OCI-LY3 (cell line): ENCODE measurements around the gene LPCAT2.

ENCODE experiments used
- H2AFZ ChIP-seq: fragments of 200-600, 300-600 bp; shearing (Covaris generic); 2 replicates; pipeline ENCODE4 v1.6.0; 2014; ENCODE audit warnings: antibody characterized with exemption, low read depth, low read length
- H3K27ac ChIP-seq: fragments of 200-600, 300-600 bp; sonication (generic); 2 replicates; pipeline ENCODE4 v1.5.1; 2014; ENCODE audit warnings: mild to moderate bottlenecking, low read length, moderate library complexity, mixed read lengths
- H3K27me3 ChIP-seq: fragments of 200-600, 300-600 bp; sonication (generic); 2 replicates; pipeline ENCODE4 v1.6.1; 2014; ENCODE audit warnings: low read depth, low read length, mixed read lengths
- H3K36me3 ChIP-seq: fragments of 200-600, 300-600 bp; sonication (generic); replicated peaks from 2 replicates; pipeline ENCODE3; 2014; ENCODE audit warnings: low read depth, low read length, mixed read lengths
- H3K4me1 ChIP-seq: fragments of 300-600, 200-600 bp; sonication (generic); 2 replicates; pipeline ENCODE4 v1.6.1; 2014; ENCODE audit warnings: low read length, mixed read lengths
- H3K4me2 ChIP-seq: fragments of 200-600, 300-600 bp; sonication (generic); 2 replicates; pipeline ENCODE4 v1.6.1; 2014; ENCODE audit warnings: low read length, mixed read lengths
- H3K4me3 ChIP-seq: fragments of 300-600, 200-600 bp; sonication (generic); 2 replicates; pipeline ENCODE4 v1.5.1; 2014; ENCODE audit warnings: antibody characterized with exemption, mild to moderate bottlenecking, low read length, moderate library complexity
- H3K79me2 ChIP-seq: fragments of 300-600, 200-600 bp; shearing (Covaris generic); 2 replicates; pipeline ENCODE4 v1.6.1; 2014; ENCODE audit warnings: mild to moderate bottlenecking, low read length, mixed read lengths
- H3K9ac ChIP-seq: fragments of 300-600, 200-600 bp; shearing (Covaris generic); 2 replicates; pipeline ENCODE4 v1.6.0; 2014; ENCODE audit warnings: mild to moderate bottlenecking, low read length, moderate library complexity
- H3K9me3 ChIP-seq: fragments of 200-600, 300-600 bp; shearing (Covaris generic); 2 replicates; pipeline ENCODE4 v1.6.1; 2014; ENCODE audit warnings: low read length, mixed read lengths; ENCODE audit not compliant: insufficient read depth
- H4K20me1 ChIP-seq: fragments of 200-600, 300-600 bp; sonication (generic); 2 replicates; pipeline ENCODE4 v1.6.1; 2016; ENCODE audit warnings: low read length, mixed read lengths; ENCODE audit not compliant: insufficient read depth
- EZH2phosphoT487 ChIP-seq: fragments of 200-600 bp; shearing (Covaris generic); IDR thresholded peaks from 2 replicates; pipeline ENCODE4 v1.6.1; 2018; ENCODE audit warnings: antibody characterized with exemption, mixed run types, low read depth
- TF ChIP-seq, protein P1 (sequence below): fragments of 200-600, 300-600 bp; sonication (generic); IDR thresholded peaks from 2 replicates; pipeline ENCODE4 v1.5.1; 2014; ENCODE audit warnings: antibody characterized with exemption, low read length, low read depth

LPCAT2 gene

DNA sequence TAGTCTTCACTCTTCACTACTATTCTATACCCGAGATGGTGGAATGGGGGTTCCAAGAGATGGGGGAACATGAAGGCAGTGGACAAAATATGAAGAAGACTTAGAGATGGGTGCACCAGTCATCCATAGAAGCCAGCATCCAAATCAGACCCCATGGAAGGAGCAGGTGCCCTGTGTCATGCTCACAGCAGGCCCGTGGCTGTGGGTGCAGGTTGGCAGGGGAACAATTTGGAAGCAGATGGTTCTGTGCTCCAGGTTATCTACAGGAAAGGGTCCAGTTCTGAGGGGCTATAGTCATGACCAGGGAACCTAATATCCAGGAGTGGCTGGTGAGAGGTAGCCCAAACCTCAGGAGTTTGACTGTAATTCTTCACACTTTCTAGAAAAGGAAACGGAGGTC lies 9.6 kb upstream of the LPCAT2 start:
- H3K36me3 ChIP-seq = no peaks in the 10 kb centered on the region
- no peak overlapping the region for H3K9ac ChIP-seq
- H4K20me1 ChIP-seq = no peaks in the 10 kb centered on the region
- no peaks in the 10 kb centered on the region for H3K79me2 ChIP-seq
- no peak overlapping the region for H3K4me3 ChIP-seq
- no peak overlapping the region for H2AFZ ChIP-seq
- H3K9me3 ChIP-seq = no peaks in the 10 kb centered on the region
- no peak for TF ChIP-seq EZH2phosphoT487
- TF ChIP-seq, protein P1, sequence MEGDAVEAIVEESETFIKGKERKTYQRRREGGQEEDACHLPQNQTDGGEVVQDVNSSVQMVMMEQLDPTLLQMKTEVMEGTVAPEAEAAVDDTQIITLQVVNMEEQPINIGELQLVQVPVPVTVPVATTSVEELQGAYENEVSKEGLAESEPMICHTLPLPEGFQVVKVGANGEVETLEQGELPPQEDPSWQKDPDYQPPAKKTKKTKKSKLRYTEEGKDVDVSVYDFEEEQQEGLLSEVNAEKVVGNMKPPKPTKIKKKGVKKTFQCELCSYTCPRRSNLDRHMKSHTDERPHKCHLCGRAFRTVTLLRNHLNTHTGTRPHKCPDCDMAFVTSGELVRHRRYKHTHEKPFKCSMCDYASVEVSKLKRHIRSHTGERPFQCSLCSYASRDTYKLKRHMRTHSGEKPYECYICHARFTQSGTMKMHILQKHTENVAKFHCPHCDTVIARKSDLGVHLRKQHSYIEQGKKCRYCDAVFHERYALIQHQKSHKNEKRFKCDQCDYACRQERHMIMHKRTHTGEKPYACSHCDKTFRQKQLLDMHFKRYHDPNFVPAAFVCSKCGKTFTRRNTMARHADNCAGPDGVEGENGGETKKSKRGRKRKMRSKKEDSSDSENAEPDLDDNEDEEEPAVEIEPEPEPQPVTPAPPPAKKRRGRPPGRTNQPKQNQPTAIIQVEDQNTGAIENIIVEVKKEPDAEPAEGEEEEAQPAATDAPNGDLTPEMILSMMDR = no peak
- H3K27ac ChIP-seq = no peak overlapping the region
- H3K4me1 ChIP-seq = no peaks in the 10 kb centered on the region
- H3K4me2 ChIP-seq = no peak overlapping the region
- H3K27me3 ChIP-seq = no peaks in the 10 kb centered on the region

DNA sequence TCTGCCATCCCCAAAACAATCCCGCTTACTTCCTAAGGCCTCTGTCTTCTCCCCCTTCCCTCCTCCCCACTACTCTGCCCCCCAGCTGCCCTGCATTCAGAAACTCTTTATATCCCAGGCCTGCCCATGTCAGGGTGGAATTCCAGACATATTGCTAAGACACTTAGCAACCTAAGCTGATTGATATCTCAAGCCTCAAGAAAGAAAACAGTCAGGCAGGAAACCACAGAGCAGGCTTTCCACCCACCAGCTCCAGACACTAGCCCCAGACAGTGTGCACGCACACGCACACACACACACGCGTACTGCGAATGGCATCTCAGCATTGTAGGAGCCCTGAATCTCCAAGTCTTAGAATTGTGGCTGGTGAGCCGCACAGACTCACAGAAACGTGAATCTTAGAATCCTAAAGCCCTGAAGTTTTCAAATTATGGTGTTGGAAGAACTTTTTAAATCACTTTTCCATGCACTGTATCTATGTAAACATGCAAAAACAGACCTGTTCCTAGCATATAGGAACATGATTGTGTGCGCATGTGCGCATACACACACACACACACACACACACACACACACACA lies 8.8 kb upstream of the LPCAT2 start:
- Histone ChIP-seq H3K9ac (no peak overlapping the region), H3K4me1 (no peaks in the 10 kb centered on the region), H3K27me3 (no peaks in the 10 kb centered on the region)

DNA sequence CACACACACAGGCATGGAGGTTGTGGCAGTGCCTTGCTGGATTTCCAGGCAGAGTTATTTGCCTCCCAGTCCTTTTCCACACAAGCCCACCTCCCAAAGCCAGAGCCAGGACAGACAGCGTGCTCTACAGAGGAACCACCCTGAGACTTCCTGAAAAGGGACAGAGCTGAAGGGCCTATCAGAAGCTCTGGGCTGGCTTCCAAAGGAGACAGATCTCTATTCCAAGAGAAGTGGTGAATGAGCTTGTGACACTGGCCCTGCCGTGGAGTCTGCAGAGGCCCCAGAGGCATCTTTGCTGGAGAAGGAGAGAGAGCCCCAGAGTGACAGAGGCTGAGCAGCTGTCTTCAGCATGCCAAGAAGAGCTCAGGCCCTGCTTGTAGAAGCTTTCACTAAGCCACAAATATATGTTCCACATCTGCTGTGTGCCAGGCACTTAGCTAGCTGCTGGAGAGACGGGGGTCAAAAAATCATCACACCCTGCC lies 8.3 kb upstream of the LPCAT2 start:
- Histone ChIP-seq H3K9me3 (no peaks in the 10 kb centered on the region), H3K4me1 (no peaks in the 10 kb centered on the region), H3K36me3 (no peaks in the 10 kb centered on the region), H3K27me3 (no peaks in the 10 kb centered on the region), H3K4me3 (no peak overlapping the region), H4K20me1 (no peaks in the 10 kb centered on the region), H3K4me2 (no peak overlapping the region), H3K27ac (no peak overlapping the region), H2AFZ (no peak overlapping the region), H3K79me2 (no peaks in the 10 kb centered on the region), H3K9ac (no peak overlapping the region)
- TF ChIP-seq, protein P1 = no peak
- TF ChIP-seq EZH2phosphoT487 = no peak

More for the DNA sequence above, 8.8 kb upstream of the LPCAT2 start:
- Histone ChIP-seq H2AFZ (no peak overlapping the region), H3K36me3 (no peaks in the 10 kb centered on the region), H3K79me2 (no peaks in the 10 kb centered on the region), H3K9me3 (no peaks in the 10 kb centered on the region), H4K20me1 (no peaks in the 10 kb centered on the region), H3K4me3 (no peak overlapping the region), H3K27ac (no peak overlapping the region), H3K4me2 (no peak overlapping the region)
- TF ChIP-seq, protein P1 = no peak
- TF ChIP-seq EZH2phosphoT487 = no peak

DNA sequence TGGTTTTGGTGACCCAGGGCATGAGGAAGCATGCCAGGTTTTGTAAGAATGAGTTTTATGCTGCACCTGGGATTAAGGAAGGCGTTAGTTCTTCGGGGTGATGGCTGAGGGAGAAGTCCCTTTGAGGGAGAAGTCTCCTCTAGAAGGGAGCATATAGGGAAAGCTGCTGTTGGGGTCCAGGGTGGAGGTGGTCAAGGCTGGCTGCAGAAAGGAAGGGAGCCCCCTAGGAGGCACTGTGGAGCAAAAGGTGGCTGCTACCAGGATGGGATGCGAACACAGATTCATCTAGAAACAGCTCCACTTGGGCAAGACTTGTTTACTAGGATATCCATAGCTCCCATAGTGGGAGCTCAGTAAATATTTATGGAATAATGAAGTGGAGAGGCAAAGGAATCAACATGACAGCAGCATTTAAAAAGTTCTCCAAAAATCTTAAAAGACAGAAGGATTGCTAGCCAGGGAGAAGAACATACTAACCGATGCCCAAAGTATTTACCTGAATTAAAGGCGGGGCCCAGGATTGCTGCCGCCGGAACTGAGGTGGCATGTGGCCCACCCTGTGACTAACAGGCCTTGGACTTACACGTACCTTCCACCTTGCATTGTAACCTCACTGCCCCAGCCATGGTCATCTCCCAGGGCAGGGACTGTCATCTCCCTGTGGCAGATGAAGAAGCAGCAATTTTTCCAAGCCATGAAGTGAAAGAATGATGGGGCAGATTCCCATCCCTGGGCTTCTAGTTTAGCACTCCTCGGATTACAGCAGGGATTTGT lies 7.1 kb upstream of the LPCAT2 start:
- Histone ChIP-seq H3K36me3 (no peaks in the 10 kb centered on the region), H3K27ac (no peak overlapping the region), H3K9ac (no peak overlapping the region), H3K4me3 (no peak overlapping the region), H2AFZ (no peak overlapping the region), H3K27me3 (no peaks in the 10 kb centered on the region), H3K9me3 (no peaks in the 10 kb centered on the region), H3K79me2 (no peaks in the 10 kb centered on the region), H3K4me2 (no peak overlapping the region), H4K20me1 (no peaks in the 10 kb centered on the region), H3K4me1 (no peaks in the 10 kb centered on the region)
- TF ChIP-seq, protein P1 = no peak
- no peak for TF ChIP-seq EZH2phosphoT487
